Fibroblast of upper back skin (primary cell): Measurements from ENCODE around the gene IGFLR1.

ENCODE experiments used
- DNase-seq: peaks from one replicate; pipeline ENCODE4 v3.0.0-alpha.2; 2013

Gene IGFLR1

GRCh38 chr19:35722897-35723296, 19.4 kb downstream of the IGFLR1 start:
- DNase-seq, result no peak

- DNase-seq, result no peak
These were observed 19.8 kb downstream of the IGFLR1 start for GRCh38 chr19:35722461-35722860.

GRCh38 chr19:35721374-35721773, 20.9 kb downstream of the IGFLR1 start:
- no peak for DNase-seq

- DNase-seq, result no peak
These were observed 21.6 kb downstream of the IGFLR1 start for GRCh38 chr19:35720648-35721047.

- DNase-seq, result no peak
These were observed 22.1 kb downstream of the IGFLR1 start for GRCh38 chr19:35720163-35720524.

- no peak for DNase-seq
These were observed 22.7 kb downstream of the IGFLR1 start for GRCh38 chr19:35719402-35720162.

GRCh38 chr19:35718345-35719041, 23.8 kb downstream of the IGFLR1 start:
- DNase-seq, result peak; percentile 5

- DNase-seq, result peak; percentile 97
These were observed 24.4 kb downstream of the IGFLR1 start, which contains the start of gene KMT2B for GRCh38 chr19:35717665-35718344. KMT2B (plus strand) TSS chr19:35718003; CDS start chr19:35718019, 16 bp downstream.

GRCh38 chr19:35716801-35717664, 25.2 kb downstream of the IGFLR1 start:
- DNase-seq, result peak; percentile 79

- peak; percentile 22 for DNase-seq
These were observed 26.1 kb downstream of the IGFLR1 start for GRCh38 chr19:35715981-35716800.

GRCh38 chr19:35715355-35715809, 26.9 kb downstream of the IGFLR1 start:
- no peak for DNase-seq

- DNase-seq, result no peak
These were observed 27.5 kb downstream of the IGFLR1 start for GRCh38 chr19:35714601-35715354.

GRCh38 chr19:35713904-35714495, 28.3 kb downstream of the IGFLR1 start:
- no peak for DNase-seq

GRCh38 chr19:35713506-35713850, 28.8 kb downstream of the IGFLR1 start:
- DNase-seq, result no peak

GRCh38 chr19:35712567-35713505, 29.4 kb downstream of the IGFLR1 start:
- DNase-seq, result no peak

GRCh38 chr19:35710784-35711723, 31.2 kb downstream of the IGFLR1 start:
- DNase-seq, result no peak

GRCh38 chr19:35708391-35708790, 33.9 kb downstream of the IGFLR1 start:
- no peak for DNase-seq

- DNase-seq, result peak; percentile 52
These were observed 38.0 kb downstream of the IGFLR1 start, which contains the start of gene ZBTB32 for GRCh38 chr19:35704218-35704617. ZBTB32 (plus strand) TSS chr19:35704558; CDS start chr19:35714627, 10,069 bp downstream.
